Measurements from ENCODE around the gene KIF26B. TPM values are rescaled to one million over a fixed set of nuclear protein-coding genes. Genes with fewer than 3 reads are reported as not detected.

Gene KIF26B
- total RNA-seq, 2 donors from 2014 or later, result 0.78 to 4.6 TPM

GRCh38 chr1:245489838-245490237, 335.1 kb downstream of the KIF26B start:
- ATAC-seq (no peak), DNase-seq (no peak)
- Histone ChIP-seq H3K4me1 (no peaks in the 10 kb centered on the region), H3K27ac (no peak overlapping the region), H3K9me3 (no peaks in the 10 kb centered on the region), H3K36me3 (replicated peaks in 1 of 2; ENCODE audit: insufficient read depth in 1 of 2, low read depth in 2 of 2) (no peaks in the 10 kb centered on the region), H3K27me3 (no peaks in the 10 kb centered on the region), H3K4me3 (no peak overlapping the region)
- TF ChIP-seq CTCF (IDR thresholded peaks at IDR 0.05) (no peak), POLR2A (IDR thresholded peaks at IDR 0.05) (no peak)
- intact Hi-C loops (cut with DNase I), result no loop called here
- WGBS, 2 donors, result 24 to 32% methylated on average over 2 of the region's 2 CpGs

- WGBS, 2 donors, result 43 to 67% methylated on average over 5 of the region's 5 CpGs
- no peaks in the 10 kb centered on the region for H3K9me3 ChIP-seq
- intact Hi-C loops (cut with DNase I), result no loop called here
- TF ChIP-seq CTCF (IDR thresholded peaks at IDR 0.05) (no peak), POLR2A (IDR thresholded peaks at IDR 0.05) (no peak)
- H3K4me1 ChIP-seq, result no peaks in the 10 kb centered on the region
- DNase-seq, result no peak
- H3K36me3 ChIP-seq (replicated peaks in 1 of 2; ENCODE audit: insufficient read depth in 1 of 2, low read depth in 2 of 2), result no peaks in the 10 kb centered on the region
- H3K27ac ChIP-seq, result no peak overlapping the region
- no peaks in the 10 kb centered on the region for H3K27me3 ChIP-seq
- no peak for ATAC-seq
- no peak overlapping the region for H3K4me3 ChIP-seq
Observed at GRCh38 chr1:245493029-245493428, 338.2 kb downstream of the KIF26B start.

- no peak overlapping the region for H3K4me3 ChIP-seq
- 69 to 75% methylated on average over 5 of the region's 5 CpGs for WGBS, 2 donors
- ATAC-seq (no peak), DNase-seq (no peak)
- no peaks in the 10 kb centered on the region for H3K9me3 ChIP-seq
- H3K36me3 ChIP-seq (replicated peaks in 1 of 2; ENCODE audit: insufficient read depth in 1 of 2, low read depth in 2 of 2), result no peaks in the 10 kb centered on the region
- no peak overlapping the region for H3K27ac ChIP-seq
- intact Hi-C loops (cut with DNase I), result no loop called here
- no peaks in the 10 kb centered on the region for H3K4me1 ChIP-seq
- no peaks in the 10 kb centered on the region for H3K27me3 ChIP-seq
- no peak for TF ChIP-seq CTCF (IDR thresholded peaks at IDR 0.05)
- no peak for TF ChIP-seq POLR2A (IDR thresholded peaks at IDR 0.05)
Observed at GRCh38 chr1:245495681-245496080, 340.9 kb downstream of the KIF26B start.

- WGBS, 2 donors, result 21 to 31% methylated on average over 7 of the region's 7 CpGs
- TF ChIP-seq CTCF (IDR thresholded peaks at IDR 0.05) (no peak), POLR2A (IDR thresholded peaks at IDR 0.05) (no peak)
- ATAC-seq, result no peak
Observed at GRCh38 chr1:245500546-245500945, 345.8 kb downstream of the KIF26B start.

GRCh38 chr1:245501633-245502032, 346.8 kb downstream of the KIF26B start:
- intact Hi-C loops (cut with DNase I), result no loop called here
- 81 to 93% methylated on average over 7 of the region's 7 CpGs for WGBS, 2 donors
- Histone ChIP-seq H3K27me3 (no peaks in the 10 kb centered on the region), H3K27ac (no peak overlapping the region), H3K9me3 (no peaks in the 10 kb centered on the region), H3K36me3 (replicated peaks in 1 of 2; ENCODE audit: insufficient read depth in 1 of 2, low read depth in 2 of 2) (no peaks in the 10 kb centered on the region), H3K4me1 (no peaks in the 10 kb centered on the region), H3K4me3 (no peak overlapping the region)
- ATAC-seq (no peak), DNase-seq (no peak)
- TF ChIP-seq CTCF (IDR thresholded peaks at IDR 0.05) (no peak), POLR2A (IDR thresholded peaks at IDR 0.05) (no peak)

More at GRCh38 chr1:245500546-245500945, 345.8 kb downstream of the KIF26B start:
- no peak overlapping the region for H3K4me3 ChIP-seq
- H3K9me3 ChIP-seq, result no peaks in the 10 kb centered on the region
- H3K36me3 ChIP-seq (replicated peaks in 1 of 2; ENCODE audit: insufficient read depth in 1 of 2, low read depth in 2 of 2), result no peaks in the 10 kb centered on the region
- H3K4me1 ChIP-seq, result no peaks in the 10 kb centered on the region
- intact Hi-C loops (cut with DNase I), result no loop called here
- H3K27ac ChIP-seq, result no peak overlapping the region
- no peaks in the 10 kb centered on the region for H3K27me3 ChIP-seq
- peak in 2 of 4 donors; percentile 16 to 27 for DNase-seq

Measured in body of pancreas (tissue), 4 donors.